Activated gamma-delta T cell treated with anti-CD3 and anti-CD28 coated beads, Interleukin-2, amount 50 U/mL, for 16 hours (primary cell): ENCODE results near the gene NPW.
"Not testable (repeated sequence)": the region's sequence is repeated elsewhere in the genome, so short reads cannot be mapped to it uniquely, and the experiment has no call there.

Experiments
- DNase-seq: peaks from one replicate; pipeline ENCODE4 v3.0.0-alpha.2; 2020; ENCODE audit warnings: low read depth

Gene NPW

GRCh38 chr16:2023092-2024031 lies 3.8 kb downstream of the NPW start:
- peak; percentile 96 for DNase-seq

DNA sequence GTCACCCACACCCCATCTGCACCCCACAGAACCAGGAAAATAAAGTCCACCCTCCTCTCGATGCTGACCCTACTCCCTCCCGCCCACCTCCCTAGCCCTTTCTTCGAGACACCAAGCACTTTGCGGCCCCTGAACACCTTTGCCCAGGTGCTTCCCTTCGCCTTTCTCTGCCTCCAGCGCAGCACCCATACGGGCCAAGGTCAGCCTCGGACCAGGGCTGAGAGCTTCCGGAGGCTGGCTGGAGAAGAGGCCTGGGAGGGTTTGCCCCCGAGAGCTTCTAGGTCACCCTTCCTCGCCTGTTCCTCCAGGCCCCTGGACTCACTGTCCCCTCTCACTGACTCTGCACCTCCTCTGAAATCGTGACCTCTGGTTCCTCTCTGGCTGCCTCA lies 4.4 kb downstream of the NPW start:
- DNase-seq, result no peak

- no peak for DNase-seq
Measured at GRCh38 chr16:2025251-2025650, 5.7 kb downstream of the NPW start.

DNA sequence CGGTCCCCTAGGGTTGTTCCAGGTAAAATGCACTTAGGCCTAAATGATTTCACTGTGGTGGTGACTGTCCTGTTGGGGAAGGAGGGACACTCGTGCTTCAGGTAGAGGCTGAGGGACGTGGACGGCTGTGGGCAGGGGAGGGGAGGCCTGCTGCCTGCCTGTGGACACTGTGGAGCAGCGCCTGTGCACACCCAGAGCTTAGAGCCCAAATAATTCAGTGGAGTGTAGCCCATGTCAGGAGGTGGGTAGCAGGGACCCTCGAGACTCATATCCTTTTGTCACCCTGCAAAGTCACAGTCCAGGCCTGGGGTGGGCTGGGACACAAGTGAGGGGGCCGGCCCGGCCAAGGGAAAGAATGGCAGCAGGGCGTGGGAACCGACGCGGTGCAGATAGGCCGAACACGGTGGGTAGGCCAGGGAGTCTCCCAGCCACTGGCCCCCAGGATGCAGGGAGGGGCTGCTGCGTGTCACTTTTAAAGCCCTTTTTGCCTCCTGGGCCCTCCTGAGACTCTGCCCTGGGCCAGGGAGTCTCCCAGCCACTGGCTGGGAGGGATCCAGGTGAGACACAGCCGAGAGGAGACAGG lies 6.4 kb downstream of the NPW start:
- DNase-seq, result no peak

- no peak for DNase-seq
Measured at GRCh38 chr16:2026461-2027023, 7.0 kb downstream of the NPW start, which contains the start of gene NHERF2. Gene NHERF2, plus strand, starts transcription at chr16:2026902. Its CDS starts 104 bp downstream, at chr16:2027006.

GRCh38 chr16:2027024-2028010 lies 7.7 kb downstream of the NPW start:
- DNase-seq, result no peak

DNA sequence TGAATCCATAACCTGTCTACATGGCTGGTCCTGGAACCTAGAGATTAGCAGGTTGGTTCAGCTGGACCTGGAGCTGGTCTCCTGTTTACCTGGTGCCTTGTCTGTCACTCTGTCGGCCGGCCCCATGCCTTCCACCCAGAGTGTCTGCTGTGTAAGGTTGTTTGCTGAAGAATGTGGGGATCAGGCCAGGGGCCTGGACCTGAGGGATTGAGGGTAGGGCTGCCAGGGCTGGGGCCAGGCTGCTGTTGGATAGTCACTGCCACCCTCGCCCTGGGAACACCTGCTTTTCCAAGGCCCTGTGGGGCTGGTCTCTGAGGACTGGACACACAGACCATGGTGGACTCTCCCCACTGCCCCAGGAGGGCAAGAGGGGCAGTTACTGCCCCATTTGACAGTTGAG lies 8.6 kb downstream of the NPW start:
- DNase-seq, result no peak

GRCh38 chr16:2028620-2029220 lies 9.1 kb downstream of the NPW start:
- DNase-seq, result no peak

DNA sequence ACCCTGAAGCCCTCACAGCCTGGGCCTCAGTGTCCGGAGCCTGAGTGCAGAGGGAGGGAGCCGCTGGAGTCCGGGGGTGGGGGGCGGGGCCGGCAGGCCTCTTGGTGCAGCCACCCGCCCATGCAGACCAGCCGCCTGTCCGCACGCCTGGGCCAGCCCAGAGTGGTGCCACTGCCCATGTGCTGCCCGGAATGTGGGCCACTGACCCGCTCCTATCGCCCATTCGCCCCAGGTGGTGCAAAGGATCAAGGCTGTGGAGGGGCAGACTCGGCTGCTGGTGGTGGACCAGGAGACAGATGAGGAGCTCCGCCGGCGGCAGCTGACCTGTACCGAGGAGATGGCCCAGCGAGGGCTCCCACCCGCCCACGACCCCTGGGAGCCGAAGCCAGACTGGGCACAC lies 9.8 kb downstream of the NPW start:
- no peak for DNase-seq

DNA sequence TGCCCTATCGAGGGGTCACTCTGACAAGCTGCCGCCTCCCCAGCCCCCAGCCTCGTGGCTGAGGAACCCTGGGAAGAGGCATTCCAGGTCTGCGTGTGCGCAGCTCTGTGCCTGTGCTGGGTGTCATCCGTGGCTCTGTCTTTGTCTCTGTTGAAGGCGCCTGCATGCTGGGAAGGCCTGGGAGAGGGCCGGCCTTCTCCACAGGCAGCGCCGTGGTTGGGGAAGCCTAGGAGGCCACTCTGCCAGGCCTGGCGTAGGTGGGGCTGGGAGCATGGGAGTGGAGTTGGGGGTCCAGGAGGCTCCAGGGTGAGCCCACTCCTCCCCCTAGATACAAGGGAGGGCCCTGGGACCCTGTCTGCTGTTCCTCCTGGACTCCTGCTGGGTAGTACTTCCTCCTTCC lies 10.5 kb downstream of the NPW start:
- no peak for DNase-seq

- no peak for DNase-seq
Measured at GRCh38 chr16:2031081-2031577, 11.5 kb downstream of the NPW start.

GRCh38 chr16:2032285-2033056 lies 12.9 kb downstream of the NPW start:
- no peak for DNase-seq

GRCh38 chr16:2033057-2033908 lies 13.7 kb downstream of the NPW start:
- DNase-seq, result no peak

- not testable (repeated sequence) for DNase-seq
Measured at GRCh38 chr16:2033909-2034695, 14.5 kb downstream of the NPW start.

GRCh38 chr16:2034696-2035430 lies 15.3 kb downstream of the NPW start:
- DNase-seq, result no peak

DNA sequence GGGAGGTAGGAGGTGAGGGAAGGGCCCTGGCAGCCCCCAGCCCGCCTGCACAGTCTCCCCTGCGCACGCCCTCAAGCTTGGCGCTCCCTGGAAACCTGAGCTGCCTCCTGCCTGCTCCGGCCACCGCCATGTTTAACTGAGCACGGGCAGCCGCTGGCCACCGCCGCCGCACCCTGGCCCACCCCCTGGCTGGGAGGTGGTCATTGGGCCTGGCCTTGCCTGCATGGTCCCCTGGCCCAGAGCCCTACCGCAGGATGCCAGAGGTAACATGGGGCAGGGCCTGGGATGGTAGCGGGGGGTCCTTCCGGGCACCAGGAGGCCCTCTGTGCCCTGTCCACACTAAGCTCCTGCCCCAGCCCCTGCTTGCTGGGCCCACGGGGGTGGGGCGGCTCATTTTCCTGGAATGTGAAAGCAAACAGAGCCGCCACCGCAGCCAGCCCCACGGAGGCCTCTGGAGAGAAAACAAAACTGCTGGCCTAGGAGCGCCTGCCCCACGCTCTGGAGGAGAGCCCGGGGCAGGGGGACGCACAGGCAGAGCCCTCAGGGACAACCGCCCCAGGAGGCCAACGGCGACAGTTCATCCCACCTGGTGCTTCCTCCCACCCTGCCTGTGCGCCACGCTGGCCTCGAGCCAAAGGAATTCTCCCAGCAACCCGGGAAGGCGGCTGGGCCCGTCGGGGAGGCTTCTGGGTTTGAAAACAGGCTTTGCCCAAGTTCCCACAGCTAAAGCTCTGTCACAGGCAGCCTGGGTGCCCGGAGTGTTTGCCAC lies 16.0 kb downstream of the NPW start:
- no peak for DNase-seq
